IMR-90 (cell line): Measurements from ENCODE around the gene DOCK2. TPM values are rescaled to one million over a fixed set of nuclear protein-coding genes. Genes with fewer than 3 reads are reported as not detected.

Experiments
- ATAC-seq: fragments of 200-7000 bp; cut with Tn5 transposase; 2 replicates; pipeline ENCODE4 v1.9.1; 2020; ENCODE audit warnings: low read depth, mild to moderate bottlenecking, moderate library complexity
- BruUV-seq: library from RNA; stranded (reverse); fragments of 400-500 nt; replicated peaks from 2 replicates; lab custom pipeline; 2021; lab: Mats Ljungman, UMichigan
- CTCF ChIA-PET: fragments of 300-600 bp; formaldehyde crosslinking; extraction: SDS; loops from one replicate; lab custom pipeline; 2021; ENCODE audit warnings: antibody characterized with exemption; lab: Yijun Ruan, JAX
- POLR2A ChIA-PET: fragments of 300-600 bp; sonication (Branson Sonifier 250); formaldehyde crosslinking; loops from one replicate; lab custom pipeline; 2022; ENCODE audit warnings: antibody characterized with exemption; ENCODE audit not compliant: unreplicated experiment; lab: Charles Lee
- DNase-seq: peaks from one replicate; pipeline ENCODE4 v3.0.0; 2013
- H2AFZ ChIP-seq: replicated peaks from 2 replicates; pipeline ENCODE3; 2013; ENCODE audit warnings: low read length, mild to moderate bottlenecking; ENCODE audit not compliant: poor library complexity
- H2AK5ac ChIP-seq: 2 replicates; pipeline ENCODE4 v1.6.1; 2013; ENCODE audit warnings: low read depth, low read length, inconsistent platforms
- H2AK9ac ChIP-seq: replicated peaks from 2 replicates; pipeline ENCODE3; 2013; ENCODE audit warnings: mild to moderate bottlenecking, low read depth, low read length, moderate library complexity; ENCODE audit not compliant: poor library complexity
- H2BK120ac ChIP-seq: 2 replicates; pipeline ENCODE4 v1.6.1; 2013; ENCODE audit warnings: low read depth, low read length, inconsistent platforms
- H2BK15ac ChIP-seq: 3 replicates; pipeline ENCODE4 v1.6.1; 2013; ENCODE audit warnings: low read depth, low read length, inconsistent platforms
- H2BK20ac ChIP-seq: 2 replicates; pipeline ENCODE4 v1.6.1; 2013; ENCODE audit warnings: low read depth, mild to moderate bottlenecking, inconsistent platforms, low read length, moderate library complexity
- H2BK5ac ChIP-seq: 2 replicates; pipeline ENCODE4 v1.6.1; 2013; ENCODE audit warnings: mild to moderate bottlenecking, low read depth, low read length, inconsistent platforms; ENCODE audit not compliant: poor library complexity, severe bottlenecking
- H3K14ac ChIP-seq: replicated peaks from 2 replicates; pipeline ENCODE4 v1.6.1; 2013; ENCODE audit warnings: low read depth, low read length, inconsistent platforms
- H3K18ac ChIP-seq: 2 replicates; pipeline ENCODE4 v1.6.1; 2013; ENCODE audit warnings: low read depth, low read length, control low read depth
- H3K23ac ChIP-seq: 2 replicates; pipeline ENCODE4 v1.6.1; 2013; ENCODE audit warnings: low read depth, low read length, inconsistent platforms
- H3K27ac ChIP-seq: 2 replicates; pipeline ENCODE4 v1.5.1; 2013; ENCODE audit warnings: mild to moderate bottlenecking, control low read depth, low read length; ENCODE audit not compliant: insufficient read depth
- H3K27me3 ChIP-seq: 2 replicates; pipeline ENCODE4 v1.6.1; 2013; ENCODE audit warnings: low read length; ENCODE audit not compliant: control insufficient read depth, insufficient read depth
- H3K36me3 ChIP-seq: 2 replicates; pipeline ENCODE4 v1.6.1; 2013; ENCODE audit warnings: low read length, mixed read lengths; ENCODE audit not compliant: control insufficient read depth, insufficient read depth
- H3K4ac ChIP-seq: 2 replicates; pipeline ENCODE4 v1.6.1; 2013; ENCODE audit warnings: low read depth, low read length, inconsistent platforms
- H3K4me1 ChIP-seq: 2 replicates; pipeline ENCODE4 v1.6.1; 2013; ENCODE audit warnings: low read length, mixed read lengths; ENCODE audit not compliant: control insufficient read depth, insufficient read depth
- H3K4me2 ChIP-seq: 2 replicates; pipeline ENCODE4 v1.6.1; 2013; ENCODE audit warnings: low read depth, mild to moderate bottlenecking, control low read depth, low read length, moderate library complexity
- H3K4me3 ChIP-seq: 2 replicates; pipeline ENCODE4 v1.5.1; 2013; ENCODE audit warnings: low read depth, mild to moderate bottlenecking, control low read depth, low read length, moderate library complexity; ENCODE audit not compliant: insufficient read depth
- H3K56ac ChIP-seq: 2 replicates; pipeline ENCODE4 v1.6.1; 2013; ENCODE audit warnings: low read length, inconsistent platforms; ENCODE audit not compliant: insufficient read depth; ENCODE audit errors: extremely low read depth
- H3K79me1 ChIP-seq, 2 experiments: 2 replicates each; pipeline ENCODE4 v1.6.1; 2013; ENCODE audit warnings: low read length in 2 of 2, inconsistent platforms in 1 of 2, low read depth in 1 of 2
- H3K9ac ChIP-seq: 2 replicates; pipeline ENCODE4 v1.6.1; 2013; ENCODE audit warnings: low read depth, low read length, control low read depth
- H3K9me1 ChIP-seq: 2 replicates; pipeline ENCODE4 v1.6.1; 2013; ENCODE audit warnings: low read length, inconsistent platforms; ENCODE audit not compliant: insufficient read depth
- H3K9me3 ChIP-seq: 2 replicates; pipeline ENCODE4 v1.6.1; 2013; ENCODE audit warnings: low read length; ENCODE audit not compliant: control insufficient read depth, insufficient read depth
- H4K20me1 ChIP-seq: 2 replicates; pipeline ENCODE4 v1.6.1; 2013; ENCODE audit warnings: low read length, inconsistent platforms; ENCODE audit not compliant: insufficient read depth
- H4K5ac ChIP-seq: 2 replicates; pipeline ENCODE4 v1.6.1; 2013; ENCODE audit warnings: mild to moderate bottlenecking, low read depth, low read length, control low read depth
- H4K8ac ChIP-seq, 2 experiments: 2 replicates each; pipeline ENCODE4 v1.6.1; 2013; ENCODE audit warnings: low read depth in 2 of 2, low read length in 2 of 2, control low read depth in 1 of 2, inconsistent platforms in 1 of 2
- H4K91ac ChIP-seq: 2 replicates; pipeline ENCODE4 v1.6.1; 2013; ENCODE audit warnings: low read depth, low read length, inconsistent platforms; ENCODE audit not compliant: insufficient read depth
- BHLHE40 ChIP-seq: fragments of 150-350 bp; IDR thresholded peaks from 2 replicates; pipeline ENCODE4 v1.6.1; 2016; ENCODE audit warnings: mild to moderate bottlenecking, low read depth, low read length
- CEBPB ChIP-seq: IDR thresholded peaks from 2 replicates; pipeline ENCODE4 v1.6.1; 2012; ENCODE audit warnings: low read depth, low read length, improper control_type of control experiment
- CHD1 ChIP-seq: IDR thresholded peaks from 2 replicates; pipeline ENCODE4 v1.6.1; 2012; ENCODE audit warnings: low read depth, low read length, improper control_type of control experiment
- FOS ChIP-seq: fragments of 150-350 bp; IDR thresholded peaks from 2 replicates; pipeline ENCODE4 v1.6.1; 2016; ENCODE audit warnings: low read depth, low read length
- MAFK ChIP-seq: IDR thresholded peaks from 2 replicates; pipeline ENCODE4 v1.6.1; 2012; ENCODE audit warnings: low read depth, low read length, improper control_type of control experiment
- MAZ ChIP-seq: IDR thresholded peaks from 2 replicates; pipeline ENCODE4 v1.6.1; 2012; ENCODE audit warnings: low read depth, mild to moderate bottlenecking, low read length, improper control_type of control experiment, moderate library complexity, borderline replicate concordance
- MXI1 ChIP-seq: IDR thresholded peaks from 2 replicates; pipeline ENCODE4 v1.6.1; 2012; ENCODE audit warnings: low read depth, mild to moderate bottlenecking, low read length, moderate library complexity, borderline replicate concordance
- NFE2L2 ChIP-seq: fragments of 150-350 bp; IDR thresholded peaks from 2 replicates; pipeline ENCODE4 v1.6.1; 2016; ENCODE audit warnings: low read depth, mild to moderate bottlenecking, low read length
- POLR2A ChIP-seq: IDR thresholded peaks from 2 replicates; pipeline ENCODE4 v1.6.1; 2012; ENCODE audit warnings: mild to moderate bottlenecking, low read depth, low read length
- RAD21 ChIP-seq: IDR thresholded peaks from 2 replicates; pipeline ENCODE4 v1.6.1; 2012; ENCODE audit warnings: low read length, improper control_type of control experiment
- RCOR1 ChIP-seq: IDR thresholded peaks from 2 replicates; pipeline ENCODE4 v1.6.1; 2012; ENCODE audit warnings: mild to moderate bottlenecking, low read length, improper control_type of control experiment; ENCODE audit not compliant: insufficient replicate concordance
- RFX5 ChIP-seq: IDR thresholded peaks from 2 replicates; pipeline ENCODE4 v1.8.0; 2012; ENCODE audit warnings: low read depth, mild to moderate bottlenecking, low read length, moderate library complexity
- SMC3 ChIP-seq: fragments of 150-350 bp; IDR thresholded peaks from 2 replicates; pipeline ENCODE4 v1.6.1; 2016; ENCODE audit warnings: low read depth, mild to moderate bottlenecking, antibody characterized with exemption, low read length, moderate library complexity
- WGBS, 2 experiments: methylation state at CpG; one replicate each; pipeline versions ENCODE4 v1.1.5 to v1.1.7; 2013; ENCODE audit warnings: missing lambda C conversion rate in 2 of 2; ENCODE audit not compliant: insufficient read length in 1 of 2; ENCODE audit errors: extremely low coverage in 2 of 2; 5-methylcytosine and 5-hydroxymethylcytosine counted together
- dilution Hi-C: fragments of 300-500 bp; cut with HindIII; formaldehyde crosslinking; loops from one replicate; pipeline ENCODE4 v1.14.3; 2018; ENCODE audit warnings: low sequenced_read_pairs; ENCODE audit not compliant: unreplicated experiment
- in situ Hi-C: fragments of 300-500 bp; cut with MboI; formaldehyde crosslinking; loops from 3 replicates; pipeline ENCODE4 v1.14.3; 2019; ENCODE audit warnings: low sequenced_read_pairs, inconsistent platforms, mixed read lengths
- intact Hi-C: fragments of 100-400 bp; cut with micrococcal nuclease; formaldehyde crosslinking; loops from 2 replicates; pipeline ENCODE4 v1.10.0; 2022
- polyA plus RNA-seq, 3 experiments: library from polyadenylated mRNA; depleted of rRNA; stranded (reverse); fragments of >200 nt; gene quantifications; 2 replicates each; pipeline ENCODE4 v1.2.3, GENCODE V29; 2012; ENCODE audit warnings: low replicate concordance in 1 of 3
- total RNA-seq: library from RNA; depleted of rRNA; stranded (reverse); fragments of >200 nt; gene quantifications from 2 replicates; pipeline ENCODE4 v1.2.3, GENCODE V29; 2012
- TF ChIP-seq, protein P1 (sequence below): fragments of 150-350 bp; IDR thresholded peaks from 2 replicates; pipeline ENCODE4 v1.6.1; 2017; ENCODE audit warnings: mild to moderate bottlenecking, antibody characterized with exemption, low read length, low read depth
- TF ChIP-seq, protein P2 (sequence below): fragments of 150-350 bp; IDR thresholded peaks from 2 replicates; pipeline ENCODE4 v1.6.1; 2016; ENCODE audit warnings: low read depth, mild to moderate bottlenecking, low read length, moderate library complexity, borderline replicate concordance
- TF ChIP-seq, protein P3 (sequence below): conservative IDR thresholded peaks from 2 replicates; pipeline ENCODE4 v1.5.1; 2012; ENCODE audit warnings: mild to moderate bottlenecking, low read depth, low read length, improper control_type of control experiment

DOCK2 gene
- total and polyA plus RNA-seq, 2 of the 4 experiments (the other 2 are of a cell fraction) = 0.72 to 3.0 TPM

DNA sequence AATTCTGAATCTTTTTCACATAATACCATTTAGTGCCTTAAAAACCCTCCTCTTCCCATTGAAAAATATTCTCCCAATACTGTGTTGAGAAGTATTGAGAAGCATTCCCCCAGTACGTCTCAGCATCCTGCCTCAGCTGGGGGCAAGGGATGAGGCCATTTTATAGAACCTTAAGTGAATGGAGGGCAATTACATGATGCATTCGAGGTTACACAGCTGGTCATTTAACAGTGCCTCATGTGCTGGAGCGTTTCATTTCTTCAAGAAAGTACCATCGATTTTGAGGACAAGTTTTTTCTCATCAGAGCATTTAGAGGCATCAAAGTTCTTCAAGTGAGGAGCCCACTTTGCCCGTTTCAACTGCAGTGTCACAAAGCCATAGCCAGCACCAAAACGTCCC lies 135.6 kb downstream of the DOCK2 start:
- dilution Hi-C loops (no loop called here), intact Hi-C loops (no loop called here), in situ Hi-C loops (no loop called here)
- Histone ChIP-seq H2AFZ (no peak overlapping the region), H2BK20ac (no peak overlapping the region), H2BK5ac (no peak overlapping the region), H4K5ac (no peak overlapping the region), H3K27me3 (no peaks in the 10 kb centered on the region), H3K27ac (no peak overlapping the region), H3K4me1 (peaks cover 2% of the 10 kb centered on the region; the same call in 1 of the 2 replicates), H2AK5ac (no peak overlapping the region; the same call in none of the 2 replicates), H3K79me1 (no peaks in the 10 kb centered on the region), H3K18ac (no peak overlapping the region), H3K4me3 (no peak overlapping the region), H3K14ac (no peak overlapping the region; the same call in 1 of the 2 replicates), H3K9me3 (no peaks in the 10 kb centered on the region), H3K4me2 (no peak overlapping the region), H3K36me3 (no peaks in the 10 kb centered on the region), H3K23ac (no peak overlapping the region), H4K8ac (no peak overlapping the region), H3K9ac (no peak overlapping the region), H3K9me1 (peaks cover 7% of the 10 kb centered on the region; the same call in 1 of the 2 replicates), H2AK9ac (peak overlapping the region; percentile 23), H3K4ac (no peak overlapping the region), H2BK120ac (no peak overlapping the region), H3K56ac (no peak overlapping the region), H4K20me1 (no peaks in the 10 kb centered on the region), H2BK15ac (no peak overlapping the region), H4K91ac (no peak overlapping the region)
- WGBS, 2 experiments = 78% methylated on average over 3 of the region's 6 CpGs; no CpG with 5 or more reads in 1 of the 2 experiments
- no peak for TF ChIP-seq BHLHE40
- TF ChIP-seq RCOR1 = no peak
- no peak for TF ChIP-seq CHD1
- TF ChIP-seq SMC3 = no peak
- TF ChIP-seq, protein P1, sequence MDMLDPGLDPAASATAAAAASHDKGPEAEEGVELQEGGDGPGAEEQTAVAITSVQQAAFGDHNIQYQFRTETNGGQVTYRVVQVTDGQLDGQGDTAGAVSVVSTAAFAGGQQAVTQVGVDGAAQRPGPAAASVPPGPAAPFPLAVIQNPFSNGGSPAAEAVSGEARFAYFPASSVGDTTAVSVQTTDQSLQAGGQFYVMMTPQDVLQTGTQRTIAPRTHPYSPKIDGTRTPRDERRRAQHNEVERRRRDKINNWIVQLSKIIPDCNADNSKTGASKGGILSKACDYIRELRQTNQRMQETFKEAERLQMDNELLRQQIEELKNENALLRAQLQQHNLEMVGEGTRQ = no peak
- TF ChIP-seq POLR2A = no peak
- no peak for TF ChIP-seq FOS
- TF ChIP-seq, protein P2, sequence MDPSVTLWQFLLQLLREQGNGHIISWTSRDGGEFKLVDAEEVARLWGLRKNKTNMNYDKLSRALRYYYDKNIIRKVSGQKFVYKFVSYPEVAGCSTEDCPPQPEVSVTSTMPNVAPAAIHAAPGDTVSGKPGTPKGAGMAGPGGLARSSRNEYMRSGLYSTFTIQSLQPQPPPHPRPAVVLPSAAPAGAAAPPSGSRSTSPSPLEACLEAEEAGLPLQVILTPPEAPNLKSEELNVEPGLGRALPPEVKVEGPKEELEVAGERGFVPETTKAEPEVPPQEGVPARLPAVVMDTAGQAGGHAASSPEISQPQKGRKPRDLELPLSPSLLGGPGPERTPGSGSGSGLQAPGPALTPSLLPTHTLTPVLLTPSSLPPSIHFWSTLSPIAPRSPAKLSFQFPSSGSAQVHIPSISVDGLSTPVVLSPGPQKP = no peak
- no peak for TF ChIP-seq MAZ
- no peak for TF ChIP-seq RFX5
- TF ChIP-seq NFE2L2 = no peak
- TF ChIP-seq MXI1 = no peak
- TF ChIP-seq, protein P3, sequence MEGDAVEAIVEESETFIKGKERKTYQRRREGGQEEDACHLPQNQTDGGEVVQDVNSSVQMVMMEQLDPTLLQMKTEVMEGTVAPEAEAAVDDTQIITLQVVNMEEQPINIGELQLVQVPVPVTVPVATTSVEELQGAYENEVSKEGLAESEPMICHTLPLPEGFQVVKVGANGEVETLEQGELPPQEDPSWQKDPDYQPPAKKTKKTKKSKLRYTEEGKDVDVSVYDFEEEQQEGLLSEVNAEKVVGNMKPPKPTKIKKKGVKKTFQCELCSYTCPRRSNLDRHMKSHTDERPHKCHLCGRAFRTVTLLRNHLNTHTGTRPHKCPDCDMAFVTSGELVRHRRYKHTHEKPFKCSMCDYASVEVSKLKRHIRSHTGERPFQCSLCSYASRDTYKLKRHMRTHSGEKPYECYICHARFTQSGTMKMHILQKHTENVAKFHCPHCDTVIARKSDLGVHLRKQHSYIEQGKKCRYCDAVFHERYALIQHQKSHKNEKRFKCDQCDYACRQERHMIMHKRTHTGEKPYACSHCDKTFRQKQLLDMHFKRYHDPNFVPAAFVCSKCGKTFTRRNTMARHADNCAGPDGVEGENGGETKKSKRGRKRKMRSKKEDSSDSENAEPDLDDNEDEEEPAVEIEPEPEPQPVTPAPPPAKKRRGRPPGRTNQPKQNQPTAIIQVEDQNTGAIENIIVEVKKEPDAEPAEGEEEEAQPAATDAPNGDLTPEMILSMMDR = no peak
- no peak for TF ChIP-seq RAD21
- no peak for TF ChIP-seq CEBPB
- no peak for TF ChIP-seq MAFK
- ChIA-PET CTCF (no interaction called here), POLR2A (no interaction called here)
- no peak for ATAC-seq
- peak; percentile 56 for DNase-seq
- BruUV-seq = no TSS peak
